ACC112 (cell line): ENCODE data around the gene PINK1.
"Not testable (repeated sequence)": the region's sequence is repeated elsewhere in the genome, so short reads cannot be mapped to it uniquely, and the experiment has no call there.

Source experiments
- H2AFZ ChIP-seq: fragments of 200-600 bp; sonication (generic); one replicate; pipeline ENCODE4 v1.6.0; 2017; ENCODE audit warnings: antibody characterized with exemption, low read length; ENCODE audit not compliant: unreplicated experiment
- H3K27ac ChIP-seq: fragments of 200-600 bp; sonication (generic); 2 replicates; pipeline ENCODE4 v1.5.1; 2014; ENCODE audit warnings: low read depth, mild to moderate bottlenecking, antibody characterized with exemption, low read length, moderate library complexity
- H3K27me3 ChIP-seq: fragments of 200-600 bp; sonication (generic); 2 replicates; pipeline ENCODE4 v1.6.1; 2014; ENCODE audit warnings: mild to moderate bottlenecking, antibody characterized with exemption, low read length, moderate library complexity, mixed read lengths; ENCODE audit not compliant: insufficient read depth
- H3K36me3 ChIP-seq: fragments of 200-600 bp; sonication (generic); 2 replicates; pipeline ENCODE4 v1.6.1; 2016; ENCODE audit warnings: mild to moderate bottlenecking, antibody characterized with exemption, low read length, moderate library complexity, mixed read lengths; ENCODE audit not compliant: insufficient read depth
- H3K4me1 ChIP-seq: fragments of 200-600 bp; sonication (generic); one replicate; pipeline ENCODE4 v1.6.1; 2016; ENCODE audit warnings: low read length, mixed read lengths; ENCODE audit not compliant: insufficient read depth, unreplicated experiment, control insufficient read depth
- H3K4me3 ChIP-seq: fragments of 200-600 bp; sonication (generic); 2 replicates; pipeline ENCODE4 v1.5.1; 2014; ENCODE audit warnings: mild to moderate bottlenecking, low read depth, low read length
- H3K79me2 ChIP-seq: fragments of 200-600 bp; sonication (generic); one replicate; pipeline ENCODE4 v1.6.0; 2016; ENCODE audit warnings: low read length; ENCODE audit not compliant: control insufficient read depth, unreplicated experiment, insufficient read depth

Gene PINK1

GRCh38 chr1:20597650-20598049 is 35.6 kb upstream of the PINK1 start:
- H3K79me2 ChIP-seq: no peaks in the 10 kb centered on the region
- H3K27ac ChIP-seq: no peak overlapping the region
- peaks cover 28% of the 10 kb centered on the region for H3K4me1 ChIP-seq
- H2AFZ ChIP-seq: no peak overlapping the region
- no peaks in the 10 kb centered on the region for H3K36me3 ChIP-seq
- no peaks in the 10 kb centered on the region for H3K27me3 ChIP-seq
- no peak overlapping the region for H3K4me3 ChIP-seq

DNA sequence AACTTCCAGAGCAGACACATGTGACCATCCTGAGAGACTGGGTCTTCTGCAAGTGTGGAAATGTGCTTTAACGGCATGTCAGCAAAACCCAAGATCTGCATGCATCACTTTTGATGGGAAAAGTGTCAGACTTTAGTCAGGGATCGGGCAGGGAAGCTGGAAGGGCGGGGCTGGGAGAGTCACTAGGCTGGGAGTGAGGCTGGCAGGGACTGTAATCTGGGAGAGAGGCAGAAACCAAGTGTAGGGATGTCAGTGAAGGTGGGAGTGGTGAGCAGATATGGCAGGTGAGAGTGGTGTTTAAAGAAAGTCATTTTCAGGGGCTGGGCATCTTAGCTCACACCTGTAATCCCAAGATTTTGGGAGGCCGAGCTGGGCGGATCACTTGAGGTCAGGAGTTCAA is 33.1 kb upstream of the PINK1 start:
- H3K27ac ChIP-seq: no peak overlapping the region
- H2AFZ ChIP-seq: no peak overlapping the region
- no peak overlapping the region for H3K4me3 ChIP-seq
- no peaks in the 10 kb centered on the region for H3K36me3 ChIP-seq
- no peaks in the 10 kb centered on the region for H3K27me3 ChIP-seq
- H3K4me1 ChIP-seq: peaks cover 53% of the 10 kb centered on the region
- no peaks in the 10 kb centered on the region for H3K79me2 ChIP-seq

DNA sequence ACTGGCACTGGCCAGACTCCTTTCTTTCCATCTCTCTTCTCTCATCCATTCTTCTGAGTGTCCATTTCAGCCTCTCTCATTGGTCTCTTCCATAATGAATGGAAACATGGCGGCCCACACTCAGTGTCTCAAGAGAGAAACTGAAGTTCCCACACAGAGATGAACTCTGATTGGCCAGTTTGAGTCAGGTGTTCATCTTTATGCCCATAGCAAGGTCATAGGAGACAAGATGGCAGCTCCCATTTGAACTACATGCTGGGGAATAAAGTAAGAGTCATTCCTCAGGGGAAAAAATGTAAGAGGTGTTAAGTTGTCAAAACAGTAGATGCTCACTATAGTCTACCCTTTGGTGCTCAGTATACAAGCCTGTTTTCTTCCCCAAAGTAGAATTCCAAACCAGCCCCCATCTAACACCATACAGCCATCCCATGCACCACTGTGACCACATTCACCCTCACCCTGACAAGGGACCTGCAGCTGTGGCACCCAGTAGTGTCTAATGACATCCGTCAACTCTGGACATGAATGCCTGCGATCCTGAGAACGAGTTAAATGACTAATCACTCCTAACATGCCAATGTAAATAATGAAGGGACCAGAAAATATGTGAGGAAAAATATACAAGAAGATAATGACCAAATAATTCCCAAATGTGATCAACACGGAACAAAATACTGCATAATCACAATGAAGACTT is 32.0 kb upstream of the PINK1 start:
- peaks cover 53% of the 10 kb centered on the region for H3K4me1 ChIP-seq
- no peaks in the 10 kb centered on the region for H3K79me2 ChIP-seq
- peak overlapping the region; percentile 59 for H2AFZ ChIP-seq
- no peaks in the 10 kb centered on the region for H3K36me3 ChIP-seq
- no peaks in the 10 kb centered on the region for H3K27me3 ChIP-seq
- peak overlapping the region; percentile 94 for H3K27ac ChIP-seq
- 0 out of 2 replicates have a peak overlapping the region, but pooled peaks have one; percentile 17 for H3K4me3 ChIP-seq

DNA sequence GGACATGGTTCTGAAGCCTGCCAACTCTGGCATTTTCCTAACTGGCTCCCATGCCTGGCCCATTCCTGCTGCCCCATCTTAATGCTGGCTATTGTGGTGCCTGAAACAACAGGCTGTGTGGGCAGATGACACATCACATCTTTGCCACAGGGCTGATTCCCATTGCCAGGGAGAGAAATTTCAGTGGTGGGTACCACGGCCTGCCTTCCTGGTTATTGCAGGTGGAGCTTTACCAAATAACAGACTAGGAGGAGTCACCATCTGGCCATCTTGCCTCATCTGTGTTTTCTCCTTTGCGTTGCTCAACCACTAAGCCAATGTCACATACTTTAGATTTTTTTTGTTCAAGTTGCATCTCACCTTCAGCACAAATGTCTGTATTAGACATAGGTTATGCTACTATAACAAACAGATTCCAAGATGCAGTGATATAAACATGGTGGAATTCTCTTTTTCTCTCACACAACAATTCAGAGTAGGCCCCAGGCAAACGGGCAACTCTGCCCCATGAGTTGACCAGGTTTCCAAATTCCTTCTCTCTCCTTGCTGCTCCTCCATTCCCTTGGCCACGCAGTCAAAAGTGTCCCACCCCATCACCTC is 30.3 kb upstream of the PINK1 start:
- H3K4me3 ChIP-seq: no peak overlapping the region
- no peaks in the 10 kb centered on the region for H3K79me2 ChIP-seq
- H3K27me3 ChIP-seq: no peaks in the 10 kb centered on the region
- no peaks in the 10 kb centered on the region for H3K36me3 ChIP-seq
- peak overlapping the region; percentile 94 for H3K27ac ChIP-seq
- H2AFZ ChIP-seq: no peak overlapping the region
- H3K4me1 ChIP-seq: peaks cover 57% of the 10 kb centered on the region

GRCh38 chr1:20603504-20604464 is 29.5 kb upstream of the PINK1 start:
- H3K4me3 ChIP-seq: no peak overlapping the region
- H3K27ac ChIP-seq: peak overlapping the region; percentile 94
- H3K36me3 ChIP-seq: no peaks in the 10 kb centered on the region
- H3K4me1 ChIP-seq: peaks cover 57% of the 10 kb centered on the region
- H2AFZ ChIP-seq: peak overlapping the region; percentile 44
- H3K27me3 ChIP-seq: no peaks in the 10 kb centered on the region
- H3K79me2 ChIP-seq: no peaks in the 10 kb centered on the region

DNA sequence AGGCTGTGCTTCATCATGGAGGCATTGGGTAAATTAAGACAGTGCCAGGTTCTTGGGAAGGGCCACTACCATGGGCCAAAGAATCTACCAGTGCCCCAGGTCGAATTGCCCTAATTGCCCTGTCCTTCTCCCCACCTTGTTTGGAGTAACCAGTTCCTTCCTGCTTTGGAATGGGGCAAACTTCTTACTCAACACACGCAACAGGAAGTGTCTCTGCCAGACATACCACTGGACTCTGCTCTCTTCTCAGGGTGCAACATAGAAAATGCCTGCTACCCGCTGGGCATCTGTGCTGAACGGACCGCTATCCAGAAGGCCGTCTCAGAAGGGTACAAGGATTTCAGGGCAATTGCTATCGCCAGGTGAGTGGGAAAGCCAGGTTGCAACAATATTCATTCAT is 28.6 kb upstream of the PINK1 start:
- peaks cover 57% of the 10 kb centered on the region for H3K4me1 ChIP-seq
- H3K79me2 ChIP-seq: no peaks in the 10 kb centered on the region
- H3K36me3 ChIP-seq: no peaks in the 10 kb centered on the region
- no peaks in the 10 kb centered on the region for H3K27me3 ChIP-seq
- no peak overlapping the region for H2AFZ ChIP-seq
- peak overlapping the region; percentile 94 for H3K27ac ChIP-seq
- no peak overlapping the region for H3K4me3 ChIP-seq

DNA sequence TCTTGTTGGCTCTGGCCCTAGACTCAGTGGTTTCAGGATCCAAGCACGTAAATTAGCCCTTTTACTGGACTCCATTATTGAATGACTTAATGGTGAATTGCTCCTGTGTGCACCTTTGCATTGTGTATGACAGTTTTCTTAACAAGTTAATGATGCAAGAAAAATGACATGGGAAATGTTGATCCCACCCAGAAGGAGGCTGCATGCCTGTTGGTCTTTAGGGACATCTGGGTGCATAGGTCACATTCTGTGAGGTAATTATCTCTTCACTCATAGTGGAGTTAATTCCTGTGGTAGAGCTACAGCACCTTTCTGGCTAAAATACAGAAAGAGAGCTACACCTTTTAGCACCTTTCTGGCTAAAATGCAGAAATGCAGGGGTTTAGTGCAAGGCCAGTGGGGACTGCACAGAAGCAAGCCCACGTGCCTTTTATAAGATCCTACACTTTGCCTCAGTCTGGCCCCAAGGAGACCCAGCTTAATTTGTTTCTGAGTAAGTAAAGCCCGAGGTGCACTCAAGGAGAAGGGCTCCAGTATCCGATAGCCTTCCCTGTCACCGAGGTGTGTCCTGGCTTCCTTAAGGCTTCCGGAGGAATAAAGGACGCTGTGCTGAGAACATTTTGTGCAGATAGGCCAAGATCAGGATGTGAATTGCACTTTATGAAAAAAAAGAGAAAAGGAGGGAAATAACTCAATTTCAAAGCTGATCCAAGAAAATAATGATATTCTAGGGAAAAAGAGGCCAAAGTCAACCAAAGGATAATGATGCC is 26.3 kb upstream of the PINK1 start:
- H3K27me3 ChIP-seq, H2AFZ ChIP-seq, H3K79me2 ChIP-seq, H3K4me3 ChIP-seq, H3K27ac ChIP-seq, H3K36me3 ChIP-seq: not testable (repeated sequence)
- H3K4me1 ChIP-seq: peaks cover 36% of the 10 kb centered on the region

- H2AFZ ChIP-seq: no peak overlapping the region
- peaks cover 26% of the 10 kb centered on the region for H3K4me1 ChIP-seq
- no peaks in the 10 kb centered on the region for H3K27me3 ChIP-seq
- H3K36me3 ChIP-seq: no peaks in the 10 kb centered on the region
- H3K79me2 ChIP-seq: no peaks in the 10 kb centered on the region
- H3K27ac ChIP-seq: no peak overlapping the region
- no peak overlapping the region for H3K4me3 ChIP-seq
Observed at GRCh38 chr1:20609541-20609940, 23.7 kb upstream of the PINK1 start.

DNA sequence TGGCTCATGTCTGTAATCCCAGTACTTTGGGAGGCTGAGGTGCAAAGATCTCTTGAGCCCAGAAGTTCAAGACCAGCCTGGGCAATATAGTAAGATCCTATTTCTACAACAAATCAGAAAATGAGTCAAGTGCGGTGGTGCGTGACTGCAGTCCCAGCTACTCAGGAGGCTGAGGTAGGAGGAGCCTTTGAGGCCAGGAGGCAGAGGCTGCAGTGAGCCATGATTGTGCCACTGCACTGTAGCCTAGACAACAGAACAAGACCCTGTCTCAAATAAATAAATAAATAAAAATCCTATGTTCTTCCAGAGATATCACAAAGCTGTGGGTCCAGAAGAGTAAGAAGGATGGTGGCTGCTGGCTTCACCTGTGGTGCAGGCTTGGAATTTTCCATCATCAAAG is 22.3 kb upstream of the PINK1 start:
- H3K27ac ChIP-seq: no peak overlapping the region
- H3K36me3 ChIP-seq: no peaks in the 10 kb centered on the region
- H3K4me1 ChIP-seq: peaks cover 21% of the 10 kb centered on the region
- no peaks in the 10 kb centered on the region for H3K27me3 ChIP-seq
- H3K4me3 ChIP-seq: no peak overlapping the region
- H2AFZ ChIP-seq: no peak overlapping the region
- H3K79me2 ChIP-seq: no peaks in the 10 kb centered on the region

- Histone ChIP-seq H2AFZ (no peak overlapping the region), H3K36me3 (no peaks in the 10 kb centered on the region), H3K79me2 (no peaks in the 10 kb centered on the region), H3K4me1 (peaks cover 17% of the 10 kb centered on the region), H3K4me3 (no peak overlapping the region), H3K27me3 (no peaks in the 10 kb centered on the region), H3K27ac (no peak overlapping the region)
Observed at GRCh38 chr1:20611652-20612051, 21.6 kb upstream of the PINK1 start.
